GM21423 (cell line): Measurements from ENCODE around the gene NR4A1.

ENCODE experiments used
- ATAC-seq: cut with Tn5 transposase; IDR thresholded peaks from one replicate; pipeline ENCODE4 v1.9.1; 2021; ENCODE audit warnings: mild to moderate bottlenecking, moderate library complexity; ENCODE audit not compliant: unreplicated experiment

NR4A1 gene

DNA sequence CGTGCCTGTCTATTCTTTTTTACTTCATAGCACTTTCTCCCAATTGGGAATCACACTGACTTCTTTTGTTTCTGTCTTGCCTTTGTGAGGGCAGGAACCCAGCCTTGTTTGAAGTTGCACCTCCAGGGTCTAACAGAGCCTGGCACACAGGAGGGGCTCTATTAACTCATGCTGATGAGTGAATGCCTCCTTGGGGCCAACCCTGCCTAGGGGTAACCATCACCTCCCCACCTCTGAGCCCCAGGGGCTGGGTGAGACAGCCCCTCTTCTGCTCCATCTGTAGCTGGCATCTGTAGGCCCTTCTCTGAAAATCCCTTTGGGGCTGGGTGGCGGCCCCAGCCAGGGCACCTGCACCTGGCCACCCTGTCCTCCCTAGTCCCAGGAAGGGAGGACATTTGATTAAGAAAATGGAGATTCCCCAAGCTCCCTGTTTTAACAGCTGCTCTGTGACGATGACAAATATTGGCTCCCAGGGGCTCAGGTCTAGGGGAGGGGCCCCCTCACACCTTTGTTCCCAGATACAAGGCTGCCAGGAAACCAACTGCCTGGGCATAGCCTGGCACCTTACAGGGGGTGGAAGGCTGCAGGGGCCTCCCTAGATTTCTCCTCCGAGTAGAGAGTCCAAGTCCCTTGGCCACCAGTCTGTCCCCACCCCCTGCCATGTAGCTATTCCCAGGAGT lies 32.7 kb upstream of the NR4A1 start:
- ATAC-seq: no peak

DNA sequence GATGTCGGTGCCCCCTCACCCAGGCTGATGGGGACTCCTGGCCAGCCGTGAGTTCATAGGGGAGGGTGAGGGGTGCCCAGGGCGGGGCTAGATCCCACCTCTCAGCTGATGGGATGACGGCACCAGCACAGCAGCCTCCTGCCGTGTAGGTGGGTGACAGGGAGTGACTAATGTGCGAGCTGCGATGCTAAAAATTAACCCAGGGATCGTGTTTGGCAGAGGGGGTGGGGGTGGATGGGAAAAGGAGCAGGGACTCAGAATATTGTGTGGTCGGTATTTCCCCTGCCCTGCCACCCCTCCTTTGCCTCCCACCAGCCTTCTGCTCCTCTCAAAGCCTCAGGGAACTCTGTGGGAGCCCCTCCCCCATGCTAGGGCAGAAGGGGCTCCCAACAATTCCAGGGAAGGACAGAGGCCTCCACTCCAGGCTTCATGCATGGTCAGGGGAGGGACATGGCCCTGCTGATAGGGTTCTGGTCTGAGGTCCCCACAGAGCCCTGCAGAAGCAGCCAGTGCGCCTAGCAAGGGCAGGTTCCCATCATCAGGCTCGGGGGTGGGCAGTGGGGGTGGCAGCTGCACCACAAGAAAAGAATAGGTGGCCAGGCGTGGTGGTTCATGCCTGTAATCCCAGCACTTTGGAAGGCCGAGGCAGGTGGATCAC lies 32.0 kb upstream of the NR4A1 start:
- no peak for ATAC-seq

DNA sequence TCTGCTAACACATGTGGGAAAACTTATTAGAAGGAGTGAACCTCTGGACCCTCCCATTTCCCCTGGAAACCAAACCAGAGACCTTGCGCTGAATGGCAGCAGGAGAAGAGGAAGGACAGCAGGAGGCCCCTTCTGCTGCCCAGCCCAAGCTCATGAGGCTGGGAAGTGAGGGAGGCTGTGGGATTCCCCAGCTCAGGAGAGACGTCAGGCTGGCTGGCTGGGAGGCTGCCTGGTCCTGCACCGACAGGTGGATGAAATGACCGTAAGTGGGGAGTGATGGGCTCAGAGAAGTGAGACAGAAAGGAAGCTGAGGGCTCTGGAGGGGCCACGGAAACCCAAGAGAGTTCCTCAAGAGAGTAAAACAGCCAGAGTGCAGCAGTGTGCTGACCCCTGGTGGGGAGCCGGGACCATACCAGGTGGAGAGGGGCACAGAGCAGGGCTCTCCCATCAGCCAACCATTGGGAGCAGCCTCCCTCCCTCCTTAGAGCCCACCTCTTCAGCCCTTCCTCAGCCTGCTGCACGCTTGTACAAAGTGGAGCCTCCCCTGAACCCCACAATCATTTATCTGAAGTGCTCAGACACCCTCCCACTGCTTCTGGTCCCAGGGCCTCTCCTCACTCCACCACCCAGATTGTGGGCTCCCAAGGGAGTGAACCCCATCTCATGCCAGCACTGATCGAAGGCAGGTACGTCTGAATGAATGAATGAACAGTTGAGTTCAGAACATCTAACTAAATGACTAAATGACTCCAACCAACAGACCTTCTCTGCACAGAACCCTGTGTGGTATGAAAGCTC lies 30.5 kb upstream of the NR4A1 start:
- ATAC-seq: no peak

DNA sequence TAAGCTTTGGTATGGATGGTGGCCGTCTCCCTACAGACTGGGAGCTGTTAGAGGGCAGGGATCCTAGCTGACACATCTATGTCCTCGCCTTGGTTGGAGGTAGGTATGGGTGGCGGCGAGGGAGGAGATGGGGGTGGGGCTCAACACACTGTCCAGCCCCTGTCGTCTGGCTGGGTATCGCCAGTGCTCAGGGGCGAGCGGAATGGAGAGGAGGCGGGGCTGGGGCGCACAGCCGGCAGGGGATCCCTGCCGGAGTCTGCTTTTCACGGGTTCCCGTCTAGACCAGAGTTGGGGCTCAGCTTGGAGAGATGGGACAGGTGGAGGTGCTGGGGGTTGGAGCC lies 28.4 kb upstream of the NR4A1 start:
- no peak for ATAC-seq

DNA sequence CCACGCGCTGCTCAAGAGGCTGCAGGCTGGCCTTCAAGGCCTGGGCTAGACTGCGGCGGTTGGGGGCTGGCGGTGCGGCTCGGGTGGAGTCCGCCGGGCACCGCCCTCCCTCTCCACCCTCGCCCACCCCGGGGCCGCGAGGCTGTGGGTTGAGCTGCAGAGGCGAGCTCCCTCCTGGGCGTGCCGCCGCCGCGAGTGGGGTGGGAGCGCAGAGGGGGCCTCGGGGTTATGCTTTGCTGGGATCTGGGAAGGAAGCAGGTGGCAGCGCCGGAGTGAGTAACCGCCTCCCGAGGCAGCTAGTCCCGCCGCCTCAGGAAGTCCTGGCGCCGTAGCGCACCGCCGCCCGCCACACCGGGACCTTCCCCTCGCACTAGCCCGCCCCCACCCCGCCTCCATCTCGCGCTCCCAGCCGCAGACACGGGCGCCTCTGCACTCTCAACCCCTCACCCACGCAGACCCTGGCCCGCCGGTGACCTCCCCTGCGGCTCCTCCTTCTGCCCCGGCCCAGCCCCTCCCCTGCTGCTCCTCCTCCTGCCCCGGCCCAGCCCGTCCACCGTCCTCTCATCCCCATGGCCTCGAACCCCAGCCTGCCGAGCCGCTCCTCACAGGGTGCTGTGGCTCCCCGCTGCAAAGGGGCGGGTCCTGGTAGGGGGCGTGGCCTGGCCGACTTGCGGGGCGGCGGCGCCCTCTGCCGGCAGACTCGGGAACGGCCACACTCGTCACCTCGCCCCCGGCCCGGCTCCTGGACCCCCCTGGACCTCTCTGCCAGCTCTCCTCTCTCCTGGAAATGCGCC lies 27.9 kb upstream of the NR4A1 start:
- peak; percentile 44 for ATAC-seq

DNA sequence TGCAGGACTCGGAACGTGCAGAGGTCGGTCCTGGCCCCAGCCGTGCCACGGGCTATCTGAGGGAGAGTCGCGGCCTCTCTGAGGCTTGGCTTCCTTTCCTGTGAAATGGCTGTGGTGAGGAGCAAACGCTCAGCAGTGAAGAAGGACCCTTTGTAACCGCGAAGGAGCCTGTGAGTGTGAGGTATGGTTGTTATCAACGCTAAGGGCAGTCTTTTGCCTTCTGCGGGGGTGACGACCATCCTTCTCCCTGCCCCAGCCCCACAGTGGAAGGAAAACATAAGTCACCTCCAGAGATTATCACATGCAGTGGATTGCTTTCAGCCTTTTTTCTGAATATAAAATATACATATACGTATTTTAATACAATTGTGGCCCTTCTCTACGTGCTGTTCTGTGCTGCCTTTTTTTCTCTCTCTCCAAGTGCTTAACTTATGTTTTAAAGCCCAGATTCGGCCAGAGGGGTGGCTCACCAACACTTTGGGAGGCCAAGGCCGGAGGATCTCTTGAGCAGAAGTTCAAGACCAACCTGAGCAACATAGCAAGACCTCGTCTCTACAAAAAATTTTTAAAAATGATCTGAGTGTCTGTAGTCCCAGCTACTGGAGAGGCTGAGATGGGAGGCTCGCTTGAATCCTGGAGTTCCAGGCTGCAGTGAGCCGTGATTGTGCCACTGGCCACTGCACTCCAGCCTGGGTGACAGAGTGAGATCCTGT lies 27.1 kb upstream of the NR4A1 start:
- ATAC-seq: no peak

DNA sequence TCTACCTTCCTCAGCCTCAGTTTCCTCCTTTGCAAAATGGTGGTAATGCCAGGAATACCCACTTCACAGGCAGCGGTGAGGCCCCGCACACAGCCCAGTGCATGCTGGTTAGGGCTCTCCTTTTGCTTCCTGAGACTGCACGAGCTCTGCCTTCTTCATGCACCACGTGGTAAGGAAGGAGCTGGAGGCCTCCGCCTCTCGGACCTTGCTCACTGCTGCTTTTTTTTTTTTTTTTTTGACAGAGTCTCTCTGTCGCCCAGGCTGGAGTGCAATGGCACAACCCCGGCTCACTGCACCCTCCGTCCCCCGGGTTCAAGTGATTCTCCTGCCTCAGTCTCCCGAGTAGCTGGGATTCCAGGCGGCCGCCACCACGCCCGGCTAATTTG lies 26.4 kb upstream of the NR4A1 start:
- no peak for ATAC-seq

DNA sequence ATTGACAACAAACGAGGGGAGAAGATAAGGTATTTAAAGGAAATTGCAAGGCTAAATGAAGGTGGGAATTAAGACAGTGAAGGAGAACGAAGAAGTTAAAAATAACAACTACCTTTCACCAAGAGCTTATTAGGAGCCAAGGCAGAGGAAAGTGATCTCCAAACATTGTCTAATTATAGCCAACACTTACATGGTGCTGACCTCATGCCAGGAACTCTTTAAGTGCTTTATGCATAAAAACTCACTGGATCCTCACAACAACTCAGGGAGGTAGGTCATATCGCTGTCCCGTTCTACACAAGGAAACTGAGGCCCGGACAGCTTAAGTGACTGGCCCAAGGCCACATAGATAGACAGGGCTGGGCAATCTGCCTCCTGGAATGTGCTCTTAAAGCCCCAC lies 25.0 kb upstream of the NR4A1 start:
- no peak for ATAC-seq

DNA sequence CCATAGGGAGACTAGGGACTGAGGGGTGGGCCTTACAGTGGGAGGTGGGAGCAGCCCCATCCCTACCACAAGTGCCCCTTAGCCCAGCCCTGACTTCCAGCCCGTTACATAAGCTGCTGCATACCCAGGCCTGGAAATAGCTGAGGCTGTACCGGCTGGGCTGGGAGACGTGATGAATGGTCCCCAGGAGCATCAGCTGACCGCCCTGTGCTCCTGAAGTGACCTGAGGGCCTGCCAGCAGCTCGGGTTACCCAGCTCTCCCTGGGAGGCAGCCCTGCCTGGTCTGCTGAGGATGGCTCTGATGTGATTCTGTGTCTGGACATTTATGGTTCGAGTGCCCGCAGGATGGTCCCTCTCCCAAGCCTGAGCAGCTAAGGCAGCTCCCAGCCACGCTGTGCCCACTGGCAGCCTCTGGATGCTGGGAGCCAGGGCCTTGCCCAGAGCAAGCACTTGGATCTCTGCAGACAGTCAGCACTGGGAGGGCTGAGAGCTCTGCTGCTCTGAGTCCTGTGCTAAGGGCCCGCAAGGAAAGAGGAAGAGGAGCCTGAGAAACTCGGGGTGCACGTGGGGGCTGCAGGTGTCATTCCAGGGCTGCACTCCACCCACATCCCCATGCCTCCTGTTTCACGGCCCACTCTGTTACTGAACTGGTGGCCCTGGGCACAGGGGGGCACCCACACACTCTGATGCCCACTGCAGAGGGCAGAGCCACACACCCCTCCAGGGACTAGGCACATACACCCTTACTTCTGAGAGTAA lies 24.0 kb upstream of the NR4A1 start:
- no peak for ATAC-seq

DNA sequence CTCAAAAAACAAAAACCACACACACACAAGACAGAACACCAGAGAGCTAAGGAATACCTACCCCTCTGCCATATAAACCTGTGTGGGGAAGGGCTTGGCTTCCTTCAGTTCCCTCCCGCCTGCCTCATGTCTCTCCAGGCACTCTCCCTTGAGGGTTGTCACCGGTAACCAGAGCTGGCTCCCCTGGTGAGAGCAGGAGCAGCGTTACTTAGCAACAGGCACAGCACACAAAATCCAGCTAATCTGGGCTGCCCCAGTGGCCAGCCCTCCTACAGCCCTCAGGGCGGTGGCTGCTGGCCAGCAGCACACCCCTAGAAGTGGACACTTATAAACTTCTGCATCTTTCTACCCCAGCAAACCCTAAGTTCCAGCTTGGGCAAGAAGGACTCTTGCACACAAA lies 21.6 kb upstream of the NR4A1 start:
- no peak for ATAC-seq

DNA sequence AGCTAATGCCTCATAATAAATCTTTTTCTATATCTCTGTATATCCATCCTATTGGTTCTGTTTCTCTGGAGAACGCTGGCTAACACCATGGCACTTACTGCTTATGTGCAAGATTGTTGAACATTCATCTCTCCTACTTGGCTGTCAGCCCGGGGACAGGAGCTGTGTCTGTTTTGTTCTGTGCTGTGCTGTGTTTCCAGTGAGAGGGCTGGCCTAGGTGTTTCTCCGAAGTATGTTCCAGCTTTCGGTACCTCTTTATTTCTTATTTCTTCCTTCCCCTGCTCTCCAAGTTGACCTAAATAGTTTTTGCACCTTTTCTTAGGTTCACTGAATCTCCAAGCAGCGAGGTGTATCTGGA lies 18.8 kb upstream of the NR4A1 start:
- no peak for ATAC-seq

DNA sequence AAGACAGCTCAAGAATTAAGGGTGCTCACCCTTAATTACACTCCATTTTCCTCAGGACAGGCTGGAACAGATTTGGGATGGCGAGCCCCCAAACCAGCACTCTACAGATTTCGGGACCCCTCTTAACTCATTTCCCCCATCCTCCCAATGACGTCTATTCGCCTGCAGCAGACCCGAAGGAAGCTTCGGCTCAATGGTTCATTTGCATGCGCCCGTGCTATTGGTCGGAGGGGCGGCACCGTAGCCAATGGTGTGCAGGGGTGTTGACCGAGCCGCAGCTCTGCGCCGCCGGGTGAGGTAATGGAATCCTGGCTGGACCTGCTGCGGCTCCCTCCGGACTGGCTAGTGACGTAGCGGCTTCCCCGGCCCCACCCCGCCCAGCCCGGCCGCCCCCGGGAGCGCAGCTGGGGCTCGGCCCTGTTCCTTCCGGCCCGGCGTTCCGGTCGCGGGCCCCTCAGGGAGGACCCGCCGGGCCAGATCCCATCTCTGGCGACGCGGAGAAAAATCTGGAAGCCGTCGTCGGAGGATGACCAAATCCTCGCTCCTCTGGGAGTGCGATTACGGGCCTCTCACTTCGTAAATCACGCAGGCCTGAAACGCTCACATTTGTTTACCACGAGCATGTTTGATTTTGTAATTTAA lies 18.3 kb upstream of the NR4A1 start:
- peak; percentile 89 for ATAC-seq

DNA sequence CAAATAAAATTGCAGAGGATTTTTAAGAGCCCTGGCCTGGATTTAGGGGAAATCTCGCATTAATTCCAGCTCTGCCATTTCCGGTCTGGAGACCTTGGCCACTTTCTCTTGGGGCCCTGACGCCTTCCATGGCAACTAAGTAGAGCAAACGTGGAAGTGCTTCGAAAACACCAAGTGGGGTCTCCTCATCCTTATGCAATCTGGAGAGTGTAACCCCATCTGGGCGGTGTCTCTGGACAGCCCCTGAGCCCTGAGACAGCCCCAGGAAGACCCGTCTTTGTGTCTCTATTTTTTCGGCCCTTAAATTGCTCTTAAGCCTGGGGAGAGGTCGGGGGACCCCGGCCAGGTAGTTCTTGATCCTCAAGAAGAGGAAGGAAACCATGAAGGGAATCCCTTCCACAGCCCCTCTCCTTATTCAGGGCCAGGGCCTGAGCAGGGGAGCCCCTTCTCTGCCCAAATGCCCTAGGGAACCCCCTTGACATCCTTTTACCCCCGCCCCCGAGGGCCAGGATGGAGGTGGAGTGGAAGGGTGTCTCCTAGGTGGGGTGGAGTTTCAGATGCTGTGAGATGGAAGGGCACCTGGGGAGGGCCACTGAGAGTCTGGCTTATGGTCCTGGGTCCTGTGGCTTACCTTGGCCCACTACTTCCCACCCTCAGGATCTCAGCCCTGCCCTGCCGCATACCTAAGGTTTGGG lies 17.6 kb upstream of the NR4A1 start:
- ATAC-seq: no peak

DNA sequence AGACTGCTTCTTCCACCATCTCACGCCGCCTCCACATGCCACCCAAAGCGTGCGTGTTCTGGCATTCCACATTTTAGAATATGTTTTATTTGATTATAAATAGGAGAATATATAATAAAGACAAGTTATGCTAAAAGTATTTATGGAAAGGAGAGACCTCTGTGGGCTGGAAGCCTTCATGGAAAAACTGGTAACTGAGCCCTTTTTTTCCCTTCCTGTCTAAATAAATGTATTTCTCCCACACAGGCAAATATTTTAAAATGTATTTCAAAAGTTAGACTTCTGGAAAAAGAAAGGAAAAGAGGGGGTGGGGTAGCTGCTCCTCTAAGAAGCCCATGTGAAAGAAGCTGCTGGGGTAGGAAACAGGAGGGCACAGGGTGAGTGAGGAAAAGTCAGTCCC lies 16.1 kb upstream of the NR4A1 start:
- ATAC-seq: no peak

DNA sequence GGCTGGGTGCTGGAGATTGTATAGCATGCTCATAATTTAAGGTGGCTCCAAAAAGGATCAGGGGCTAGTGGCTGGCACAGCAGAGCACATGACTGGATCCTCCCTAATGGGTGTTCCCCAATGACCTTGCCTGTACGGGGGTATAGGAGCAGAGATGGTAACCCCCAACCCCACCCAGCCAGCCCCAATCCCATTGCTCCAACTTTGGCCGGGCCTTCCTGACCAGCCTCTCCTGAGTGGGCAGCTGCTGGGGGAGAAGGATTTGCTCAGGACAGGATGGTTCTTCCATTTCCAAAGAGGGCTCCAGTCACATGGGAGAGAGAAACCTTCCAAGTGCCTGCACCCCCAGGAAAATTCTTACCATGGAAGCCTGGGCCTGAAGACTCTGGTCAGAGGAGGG lies 15.3 kb upstream of the NR4A1 start:
- ATAC-seq: no peak

DNA sequence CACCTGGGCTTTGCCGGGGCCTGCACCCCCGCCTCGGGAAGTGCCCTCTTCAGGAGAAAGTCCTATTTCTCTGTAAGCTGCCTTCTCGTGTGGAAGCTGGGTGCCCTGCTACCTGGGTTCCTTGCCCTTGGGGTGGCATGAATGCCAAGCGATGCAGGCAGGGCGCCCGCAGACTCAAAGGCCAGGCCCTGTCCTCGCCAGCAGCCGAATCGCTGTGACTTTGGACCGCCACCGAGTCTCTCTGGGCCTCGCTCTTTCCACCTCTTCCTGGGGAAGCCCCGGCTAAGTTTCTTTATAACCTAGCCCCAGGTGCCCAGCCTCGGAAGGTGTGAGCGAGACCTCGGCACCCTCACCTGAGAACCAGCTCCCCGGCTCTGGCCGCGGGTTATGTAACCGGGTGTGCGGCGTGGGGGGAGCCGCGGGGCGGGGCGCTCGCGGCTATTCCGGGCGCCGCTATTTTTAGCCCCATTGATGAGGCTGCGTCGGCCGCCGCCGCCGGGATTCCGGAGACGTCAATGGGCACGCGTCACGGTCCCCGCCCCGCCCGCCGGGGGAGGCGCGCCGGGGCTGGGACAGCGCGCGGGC lies 14.6 kb upstream of the NR4A1 start:
- ATAC-seq: peak; percentile 38

DNA sequence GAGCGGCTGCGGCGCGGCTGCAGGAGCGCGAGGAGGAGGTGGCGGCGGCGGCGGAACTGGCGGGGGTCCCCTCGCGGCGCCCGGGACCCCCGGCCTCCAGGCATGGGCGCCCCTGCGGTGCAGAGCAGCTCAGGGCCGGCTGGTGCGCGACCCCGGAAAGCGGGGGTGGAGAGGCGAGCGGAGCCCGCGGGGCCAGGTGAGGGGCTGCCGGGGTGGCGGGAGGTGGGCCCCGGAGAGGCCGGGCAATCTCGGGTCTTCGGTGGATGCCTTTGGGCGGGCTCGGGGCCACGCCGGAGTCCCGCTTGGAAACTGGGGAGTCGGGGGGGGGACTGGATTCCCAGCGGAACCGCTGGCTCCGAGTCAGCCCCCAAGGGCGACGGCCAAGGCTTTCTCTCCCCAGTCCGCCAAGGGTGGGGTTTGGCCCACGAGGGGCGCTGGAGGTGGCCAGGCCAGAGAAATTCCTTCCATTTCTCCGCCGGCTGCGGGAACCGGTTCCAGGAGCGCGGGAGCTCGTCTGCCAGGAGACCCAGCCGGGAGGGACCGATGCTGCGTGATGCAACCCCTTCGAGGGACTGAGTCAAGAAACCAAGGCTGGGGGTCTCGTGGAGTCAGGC lies 13.9 kb upstream of the NR4A1 start:
- ATAC-seq: no peak

DNA sequence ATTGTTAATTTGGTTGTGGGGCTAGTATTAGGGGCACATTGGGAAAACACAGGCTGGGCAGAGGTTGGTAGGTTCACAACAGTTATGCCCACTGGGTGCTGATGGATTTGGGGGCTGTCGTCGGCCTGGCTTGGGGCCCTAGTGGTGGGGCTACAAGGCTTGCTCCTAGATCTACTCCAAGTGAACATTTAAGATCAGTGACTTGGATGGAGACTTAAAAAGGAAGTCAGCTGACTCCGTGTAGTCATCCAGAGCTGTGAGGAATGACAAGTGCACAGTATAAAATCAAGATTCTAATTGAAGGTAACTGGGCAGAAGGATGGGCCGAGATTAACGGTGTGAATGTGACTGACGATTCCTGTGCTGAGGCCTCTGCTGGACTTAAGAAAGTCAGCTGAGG lies 12.8 kb upstream of the NR4A1 start:
- no peak for ATAC-seq
